HG03575 (cell line): ENCODE measurements around the gene ZYG11A.

Experiments used
- ATAC-seq: cut with Tn5 transposase; IDR thresholded peaks from one replicate; pipeline ENCODE4 v1.9.1; 2021; ENCODE audit not compliant: unreplicated experiment, insufficient number of reproducible peaks, low FRiP score; ENCODE audit errors: extremely low read depth

The ZYG11A gene

DNA sequence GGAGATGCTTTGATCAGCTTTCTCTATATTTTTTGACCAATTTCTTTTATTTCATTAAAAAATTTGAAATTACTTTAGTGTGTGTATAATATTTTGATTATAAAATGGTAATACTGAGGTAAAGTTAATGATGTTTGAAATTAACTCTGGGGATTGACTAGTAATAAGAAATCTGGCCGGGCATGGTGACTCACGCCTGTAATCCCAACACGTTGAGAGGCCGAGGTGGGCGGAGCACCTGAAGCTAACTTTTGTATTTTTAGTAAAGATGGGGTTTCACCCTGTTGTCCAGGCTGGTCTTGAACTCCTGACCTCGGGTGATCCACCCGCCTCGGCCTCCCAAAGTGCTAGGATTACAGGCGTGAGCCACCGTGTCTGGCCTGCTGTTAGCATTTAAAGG is 102.0 kb downstream of the ZYG11A start:
- no peak for ATAC-seq
